HepG2 (cell line): Measurements from ENCODE around the gene GMEB1.

Experiments
- BCL3 ChIP-seq: sonication (generic); formaldehyde crosslinking; IDR thresholded peaks from 2 replicates; pipeline ENCODE4 v1.5.1; 2020; ENCODE audit warnings: mild to moderate bottlenecking, missing genetic modification reagents, moderate library complexity
- CBFB ChIP-seq: sonication (generic); formaldehyde crosslinking; IDR thresholded peaks from 2 replicates; pipeline ENCODE4 v1.4.0; 2020; ENCODE audit warnings: missing genetic modification reagents
- CTCF ChIP-seq: sonication (generic); formaldehyde crosslinking; IDR thresholded peaks from 2 replicates; pipeline ENCODE4 v1.5.0; 2020; ENCODE audit warnings: mild to moderate bottlenecking, missing genetic modification reagents, moderate library complexity
- IRF2 ChIP-seq: IDR thresholded peaks from 2 replicates; pipeline ENCODE4 v1.6.1; 2018; ENCODE audit warnings: missing genetic modification reagents, missing compliant biosample characterization
- JUN ChIP-seq: sonication (generic); formaldehyde crosslinking; IDR thresholded peaks from 2 replicates; pipeline ENCODE4 v1.4.0; 2020; ENCODE audit warnings: mild to moderate bottlenecking, missing genetic modification reagents
- NR2F2 ChIP-seq: IDR thresholded peaks from 2 replicates; pipeline ENCODE4 v1.6.1; 2012; ENCODE audit warnings: low read depth, inconsistent platforms, borderline replicate concordance
- PHF21A ChIP-seq: sonication (generic); formaldehyde crosslinking; IDR thresholded peaks from 2 replicates; pipeline ENCODE4 v1.5.0; 2020; ENCODE audit warnings: mild to moderate bottlenecking, missing genetic modification reagents
- POLR2A ChIP-seq, 2 experiments: IDR thresholded peaks; 2 replicates each; pipeline ENCODE4 v1.6.1; 2011; ENCODE audit warnings: low read depth in 2 of 2, low read length in 2 of 2, mild to moderate bottlenecking in 1 of 2, moderate library complexity in 1 of 2; ENCODE audit not compliant: insufficient read depth in 1 of 2
- SKIL ChIP-seq: sonication (generic); formaldehyde crosslinking; IDR thresholded peaks from 2 replicates; pipeline ENCODE4 v1.8.0; 2022; ENCODE audit warnings: missing genetic modification reagents, mild to moderate bottlenecking, moderate library complexity, borderline replicate concordance
- TBP ChIP-seq: sonication (generic); formaldehyde crosslinking; IDR thresholded peaks from 2 replicates; pipeline ENCODE4 v1.5.0; 2020; ENCODE audit warnings: missing genetic modification reagents
- ZBTB7B ChIP-seq: sonication (generic); formaldehyde crosslinking; IDR thresholded peaks from 2 replicates; pipeline ENCODE4 v1.4.0; 2020; ENCODE audit warnings: missing genetic modification reagents
- ZNF24 ChIP-seq: fragments of 450-650 bp; IDR thresholded peaks from 2 replicates; pipeline ENCODE4 v1.6.1; 2017; ENCODE audit warnings: antibody characterized with exemption, mild to moderate bottlenecking
- ZNF33A ChIP-seq: sonication (generic); formaldehyde crosslinking; IDR thresholded peaks from 2 replicates; pipeline ENCODE4 v1.5.1; 2020; ENCODE audit warnings: missing genetic modification reagents, mild to moderate bottlenecking, moderate library complexity, borderline replicate concordance
- TF ChIP-seq, protein P1 (sequence below): sonication (generic); formaldehyde crosslinking; IDR thresholded peaks from 2 replicates; pipeline ENCODE4 v1.8.1; 2023; ENCODE audit warnings: mild to moderate bottlenecking, missing genetic modification reagents, borderline replicate concordance

DNA sequence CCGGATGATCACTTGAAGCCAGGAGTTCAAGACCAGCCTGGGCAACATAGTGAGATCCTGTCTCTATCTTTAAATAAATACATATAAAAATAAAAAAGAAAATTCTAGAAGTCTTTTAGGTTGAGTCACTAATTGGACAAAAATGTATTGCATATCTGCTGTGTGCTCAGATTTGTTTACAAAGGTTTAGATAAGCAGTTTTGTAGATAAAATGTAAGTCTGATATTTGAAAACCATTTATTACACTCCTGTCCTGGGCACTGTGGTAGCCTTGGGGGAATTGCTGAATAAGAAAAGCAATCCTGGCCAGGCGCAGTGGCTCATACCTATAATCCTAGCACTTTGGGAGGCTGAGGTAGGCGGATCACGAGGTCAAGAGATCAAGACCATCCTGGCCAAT, 11.6 kb downstream of the GMEB1 start:
- no peak for TF ChIP-seq JUN (CRISPR knock-in tag)
- TF ChIP-seq POLR2A (IDR thresholded peaks at IDR 0.05; ENCODE audit: insufficient read depth in 1 of 2, low read depth in 2 of 2, low read length in 2 of 2), result no peak
- TF ChIP-seq ZNF24, result no peak
- no peak for TF ChIP-seq CTCF (CRISPR knock-in tag)
- TF ChIP-seq NR2F2, result no peak
- TF ChIP-seq BCL3 (CRISPR knock-in tag), result no peak
- TF ChIP-seq ZNF33A (CRISPR knock-in tag), result no peak
- no peak for TF ChIP-seq SKIL (CRISPR knock-in tag)
- TF ChIP-seq IRF2, result no peak
- TF ChIP-seq PHF21A (CRISPR knock-in tag), result no peak
- TF ChIP-seq ZBTB7B (CRISPR knock-in tag), result no peak
- TF ChIP-seq CBFB (CRISPR knock-in tag), result no peak
- TF ChIP-seq, protein P1, sequence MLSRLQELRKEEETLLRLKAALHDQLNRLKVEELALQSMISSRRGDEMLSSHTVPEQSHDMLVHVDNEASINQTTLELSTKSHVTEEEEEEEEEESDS (CRISPR knock-in tag), result no peak
- TF ChIP-seq TBP (CRISPR knock-in tag), result no peak
